Measurements from ENCODE around the gene SAMD4A. TPM values are rescaled to one million over a fixed set of nuclear protein-coding genes. Genes with fewer than 3 reads are reported as not detected.
A peak's percentile ranks its signal among the peaks of the same experiment; 100 is the strongest.

SAMD4A gene
- total and polyA plus RNA-seq, 8 donors, result 2.9 to 12.2 (median 9.4) TPM

DNA sequence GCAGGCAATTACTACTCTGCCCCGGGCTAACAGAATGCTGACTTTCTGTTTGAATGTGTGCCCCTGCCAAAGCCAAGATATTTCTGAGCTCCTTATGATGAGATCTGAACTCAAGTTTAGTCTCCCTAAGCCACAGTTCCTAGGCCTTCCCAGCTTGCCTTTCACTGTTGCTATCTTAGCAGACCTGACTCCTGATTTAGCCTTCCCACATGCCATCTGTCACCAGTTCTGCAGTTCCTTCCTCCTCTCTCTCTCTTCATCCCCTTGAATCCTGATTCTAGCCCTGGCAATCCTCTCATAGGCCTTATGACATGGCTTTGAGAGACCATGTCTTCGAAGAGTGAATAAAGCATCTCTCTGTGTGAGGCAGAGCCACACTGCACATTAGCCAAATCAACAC, 12.5 kb upstream of the SAMD4A start:
- intact Hi-C loops (cut with DNase I), result no loop called here
- TF ChIP-seq, protein P1, sequence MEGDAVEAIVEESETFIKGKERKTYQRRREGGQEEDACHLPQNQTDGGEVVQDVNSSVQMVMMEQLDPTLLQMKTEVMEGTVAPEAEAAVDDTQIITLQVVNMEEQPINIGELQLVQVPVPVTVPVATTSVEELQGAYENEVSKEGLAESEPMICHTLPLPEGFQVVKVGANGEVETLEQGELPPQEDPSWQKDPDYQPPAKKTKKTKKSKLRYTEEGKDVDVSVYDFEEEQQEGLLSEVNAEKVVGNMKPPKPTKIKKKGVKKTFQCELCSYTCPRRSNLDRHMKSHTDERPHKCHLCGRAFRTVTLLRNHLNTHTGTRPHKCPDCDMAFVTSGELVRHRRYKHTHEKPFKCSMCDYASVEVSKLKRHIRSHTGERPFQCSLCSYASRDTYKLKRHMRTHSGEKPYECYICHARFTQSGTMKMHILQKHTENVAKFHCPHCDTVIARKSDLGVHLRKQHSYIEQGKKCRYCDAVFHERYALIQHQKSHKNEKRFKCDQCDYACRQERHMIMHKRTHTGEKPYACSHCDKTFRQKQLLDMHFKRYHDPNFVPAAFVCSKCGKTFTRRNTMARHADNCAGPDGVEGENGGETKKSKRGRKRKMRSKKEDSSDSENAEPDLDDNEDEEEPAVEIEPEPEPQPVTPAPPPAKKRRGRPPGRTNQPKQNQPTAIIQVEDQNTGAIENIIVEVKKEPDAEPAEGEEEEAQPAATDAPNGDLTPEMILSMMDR (IDR thresholded peaks at IDR 0.05), result no peak
- H3K27ac ChIP-seq, result no peak overlapping the region
- no peaks in the 10 kb centered on the region for H3K36me3 ChIP-seq
- no peaks in the 10 kb centered on the region for H3K27me3 ChIP-seq
- FAIRE-seq (no peak), DNase-seq (no peak), ATAC-seq (no peak)
- no peaks in the 10 kb centered on the region for H3K9me3 ChIP-seq
- H3K4me3 ChIP-seq, result no peak overlapping the region
- H3K4me1 ChIP-seq, result no peaks in the 10 kb centered on the region
- WGBS, 2 donors, result 85 to 92% methylated on average over 2 of the region's 2 CpGs

DNA sequence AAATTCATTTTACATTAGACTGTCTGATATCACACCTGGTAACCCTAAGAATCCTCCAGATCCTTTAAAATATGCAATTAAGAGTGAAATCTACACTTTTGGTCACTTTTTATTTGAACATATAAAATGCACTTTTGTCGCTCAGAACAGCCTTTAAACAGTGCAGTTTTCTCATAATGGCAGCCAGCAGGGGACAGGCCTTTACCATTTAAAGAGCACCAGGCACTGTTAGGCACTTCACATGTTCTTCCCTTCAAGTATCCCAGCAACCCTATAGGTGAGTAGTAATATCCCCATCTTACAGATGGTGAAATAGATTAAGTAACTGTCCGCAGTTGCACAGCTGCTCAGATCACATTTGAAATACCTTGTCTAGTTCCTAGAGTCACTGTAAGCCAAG, 11.3 kb upstream of the SAMD4A start:
- intact Hi-C loops (cut with DNase I), result no loop called here
- WGBS, 2 donors, result 90 to 98% methylated on average over 2 of the region's 2 CpGs

DNA sequence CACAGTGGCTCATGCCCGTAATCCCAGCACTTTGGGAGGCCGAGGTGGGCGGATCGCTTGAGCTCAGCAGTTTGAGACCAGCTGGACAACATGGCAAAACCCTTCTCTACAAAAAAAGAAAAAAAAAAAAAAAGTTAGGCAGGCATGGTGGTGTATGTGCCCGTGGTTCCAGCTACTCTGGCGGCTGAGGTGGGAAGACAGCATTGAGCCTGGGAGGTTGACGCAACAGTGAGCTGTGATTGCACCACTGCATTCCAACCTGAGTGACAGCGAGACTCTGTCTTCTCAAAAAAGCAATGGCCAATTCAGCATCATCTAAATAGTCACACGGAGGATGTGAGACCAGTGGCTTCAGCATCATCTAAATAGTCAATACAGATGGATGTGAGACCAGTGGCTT, 10.4 kb upstream of the SAMD4A start:
- no peak for DNase-seq
- no peak for FAIRE-seq
- no peak overlapping the region for H3K27ac ChIP-seq
- TF ChIP-seq, protein P1 (IDR thresholded peaks at IDR 0.05), result no peak
- no peaks in the 10 kb centered on the region for H3K36me3 ChIP-seq
- intact Hi-C loops (cut with DNase I), result no loop called here
- no peaks in the 10 kb centered on the region for H3K9me3 ChIP-seq
- WGBS, 2 donors, result 81 to 87% methylated on average over 9 of the region's 9 CpGs
- H3K27me3 ChIP-seq, result no peaks in the 10 kb centered on the region
- H3K4me3 ChIP-seq, result no peak overlapping the region
- no peak for ATAC-seq
- no peaks in the 10 kb centered on the region for H3K4me1 ChIP-seq

More for the DNA sequence above, 11.3 kb upstream of the SAMD4A start:
- no peak for DNase-seq
- Histone ChIP-seq H3K4me1 (no peaks in the 10 kb centered on the region), H3K36me3 (no peaks in the 10 kb centered on the region), H3K27ac (no peak overlapping the region), H3K27me3 (no peaks in the 10 kb centered on the region), H3K4me3 (no peak overlapping the region), H3K9me3 (no peaks in the 10 kb centered on the region)
- TF ChIP-seq, protein P1 (IDR thresholded peaks at IDR 0.05), result no peak
- no peak for ATAC-seq
- no peak for FAIRE-seq

DNA sequence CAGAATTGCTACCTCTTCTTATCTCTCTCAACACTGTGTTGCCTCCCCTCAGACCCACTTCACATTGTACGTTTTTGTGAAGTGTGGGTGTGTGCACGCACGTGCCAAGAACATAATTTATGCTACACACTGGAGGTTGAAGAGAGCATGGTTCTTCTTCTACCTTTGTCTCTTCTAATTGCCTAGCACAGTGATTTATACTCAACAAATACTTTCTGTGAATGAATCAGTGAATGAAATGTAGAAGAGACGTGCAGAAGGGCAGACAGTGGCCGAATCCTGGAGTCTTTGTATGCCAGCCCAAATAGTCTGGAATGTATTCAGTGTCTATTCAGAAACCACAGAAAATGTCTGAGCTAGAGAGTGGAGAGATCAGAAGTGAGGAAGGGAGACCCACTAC, 4.6 kb upstream of the SAMD4A start:
- H3K36me3 ChIP-seq, result no peaks in the 10 kb centered on the region
- H3K9me3 ChIP-seq, result no peaks in the 10 kb centered on the region
- H3K4me3 ChIP-seq, result no peak overlapping the region
- FAIRE-seq, result no peak
- no peak for ATAC-seq
- intact Hi-C loops (cut with DNase I), result no loop called here
- TF ChIP-seq, protein P1 (IDR thresholded peaks at IDR 0.05), result no peak
- H3K4me1 ChIP-seq, result peaks cover 0 to 5% (median 0%) of the 10 kb centered on the region in 3 donors
- no peaks in the 10 kb centered on the region for H3K27me3 ChIP-seq
- no peak overlapping the region for H3K27ac ChIP-seq
- DNase-seq, result no peak
- 56 to 64% methylated on average over 5 of the region's 5 CpGs for WGBS, 2 donors

DNA sequence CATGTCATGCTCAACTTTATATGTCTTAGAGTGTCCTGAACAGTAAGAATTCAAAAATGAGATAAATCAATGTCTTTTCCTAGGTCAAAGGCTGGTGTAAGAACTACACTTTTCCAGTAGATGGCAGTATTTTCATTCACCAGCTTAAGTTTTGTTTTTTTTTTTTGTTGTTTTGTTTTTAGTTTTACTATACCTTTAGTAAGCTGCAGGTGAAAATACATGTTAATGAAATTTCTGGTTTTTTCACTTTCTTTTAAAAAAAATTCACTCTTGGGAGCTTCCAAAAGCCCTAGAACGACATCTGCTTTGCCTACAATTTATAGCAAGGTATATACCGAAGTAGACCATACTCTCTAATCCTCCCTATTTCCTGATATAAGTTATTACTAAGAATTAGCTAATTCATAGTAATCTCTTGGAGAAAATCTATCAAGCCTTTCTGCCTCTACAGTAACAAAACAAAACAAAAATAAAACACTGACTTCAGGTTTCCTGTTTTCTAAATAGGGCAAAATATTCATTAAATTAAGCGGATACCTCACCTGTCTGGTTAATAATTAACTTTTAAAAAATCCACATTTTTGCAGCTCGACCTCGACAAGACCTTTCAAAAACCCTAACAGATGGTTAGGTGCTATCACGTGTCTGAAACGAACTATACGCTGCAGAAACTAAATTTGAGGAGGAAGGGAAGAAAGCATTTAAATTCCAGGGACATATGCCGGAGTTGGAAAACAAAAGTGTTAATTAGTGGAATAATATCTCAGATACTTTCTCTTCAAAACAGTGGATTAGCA, 2.7 kb upstream of the SAMD4A start:
- TF ChIP-seq, protein P1 (IDR thresholded peaks at IDR 0.05), result peak; percentile 69 to 80 (median 76)
- FAIRE-seq (peak; percentile 95), DNase-seq (no peak), ATAC-seq (no peak)
- Histone ChIP-seq H3K27me3 (no peaks in the 10 kb centered on the region), H3K27ac (peak overlapping the region; percentile 98 to 99 (median 98)), H3K4me3 (peak overlapping the region; percentile 65 to 73 (median 66)), H3K9me3 (no peaks in the 10 kb centered on the region), H3K36me3 (no peaks in the 10 kb centered on the region), H3K4me1 (peaks cover 0 to 5% (median 4%) of the 10 kb centered on the region in 3 donors)
- intact Hi-C loops (cut with DNase I), result no loop called here
- 1 to 2% methylated on average over 9 of the region's 9 CpGs for WGBS, 2 donors
